Transverse colon (tissue), 4 donors: ENCODE measurements around the gene DGCR2. TPM values are rescaled to one million over a fixed set of nuclear protein-coding genes. Genes with fewer than 3 reads are reported as not detected.

Source experiments
- DNase-seq: peaks from one replicate; pipeline ENCODE4 v3.0.0-alpha.2; 2019
- H3K27ac ChIP-seq, 4 donors: fragments of 200-600 bp; sonication (generic); 2 replicates each; pipeline ENCODE4 v1.5.1; 2016 to 2018; ENCODE audit warnings: inconsistent platforms in 4 of 4
- H3K27me3 ChIP-seq: fragments of 200-600 bp; sonication (generic); 2 replicates; pipeline ENCODE4 v1.5.1; 2017; ENCODE audit warnings: inconsistent platforms
- H3K36me3 ChIP-seq, 4 donors: fragments of 200-600 bp; sonication (generic); 2 replicates each; pipeline ENCODE4 v1.5.1; 2017 to 2019; ENCODE audit warnings: inconsistent platforms in 4 of 4
- H3K4me1 ChIP-seq, 4 donors: fragments of 200-600 bp; sonication (generic); 2 replicates each; pipeline ENCODE4 v1.5.1; 2017 to 2020; ENCODE audit warnings: inconsistent platforms in 4 of 4
- H3K4me3 ChIP-seq, 4 donors: fragments of 200-600 bp; sonication (generic); 1 replicate in 1 of 4; 2 replicates in 3 of 4; pipeline versions ENCODE4 v1.5.1 to v1.6.1; 2017 to 2019; ENCODE audit warnings: inconsistent platforms in 4 of 4
- H3K9me3 ChIP-seq, 2 donors: fragments of 200-600 bp; sonication (generic); 2 replicates each; pipeline ENCODE4 v1.5.1; 2017 to 2019; ENCODE audit warnings: inconsistent platforms in 2 of 2
- CTCF ChIP-seq, 5 experiments: fragments of 200-600 bp in 3 of 5; fragments of 450-650 bp in 2 of 5; sonication (generic) in 3 of 5; IDR thresholded peaks; 1 replicate in 2 of 5; 2 replicates in 3 of 5; pipeline ENCODE4 v1.5.1; 2016 to 2017; ENCODE audit warnings: antibody characterized with exemption in 5 of 5, inconsistent platforms in 3 of 5, mild to moderate bottlenecking in 2 of 5, moderate library complexity in 1 of 5
- EP300 ChIP-seq: sonication (generic); formaldehyde crosslinking; IDR thresholded peaks from one replicate; pipeline ENCODE4 v1.6.1; 2017; ENCODE audit warnings: antibody characterized with exemption, low read depth
- POLR2A ChIP-seq: fragments of 450-650 bp; IDR thresholded peaks from one replicate; pipeline ENCODE4 v1.6.1; 2016; ENCODE audit warnings: antibody characterized with exemption, mild to moderate bottlenecking, moderate library complexity
- POLR2AphosphoS5 ChIP-seq, 3 donors: sonication (generic); formaldehyde crosslinking; IDR thresholded peaks; one replicate each; pipeline ENCODE4 v1.6.1; 2016; ENCODE audit warnings: antibody characterized with exemption in 3 of 3
- WGBS, 2 donors: methylation state at CpG; one replicate each; pipeline ENCODE4 v1.1.5; 2018; ENCODE audit warnings: low coverage in 1 of 2; 5-methylcytosine and 5-hydroxymethylcytosine counted together
- in situ Hi-C, 4 donors: fragments of 200-750 bp; cut with MboI; loops; one replicate each; pipeline versions ENCODE4 v1.15.0 to v1.15.1; 2017; ENCODE audit warnings: low sequenced_read_pairs in 3 of 4, low pct_ligation_motif_present in 1 of 4, low pct_unique_long_range_greater_than_20kb in 1 of 4
- intact Hi-C: fragments of 100-400 bp; cut with DNase I; formaldehyde crosslinking; loops from one replicate; pipeline ENCODE4 v1.15.1; 2023; ENCODE audit warnings: low total_unique reads
- total RNA-seq, 4 donors: library from RNA; depleted of rRNA; stranded (reverse); fragments of >200 nt; gene quantifications; one replicate each; pipeline ENCODE4 v1.1.0, GENCODE V29; 2016

Gene DGCR2
- total RNA-seq, 4 donors from 2014 or later = 71.6 to 106 (median 94.3) TPM

- TF ChIP-seq CTCF (IDR thresholded peaks at IDR 0.05) (no peak), EP300 (no peak), POLR2A (no peak), POLR2AphosphoS5 (IDR thresholded peaks at IDR 0.05) (no peak)
- 83 to 95% methylated on average over 4 of the region's 4 CpGs for WGBS, 2 donors
Measured at GRCh38 chr22:19123936-19124335, 1.7 kb upstream of the DGCR2 start.

GRCh38 chr22:19122752-19123492, 710 bp upstream of the DGCR2 start:
- H3K36me3 ChIP-seq = no peaks in the 10 kb centered on the region
- TF ChIP-seq EP300 = no peak
- no peak for TF ChIP-seq POLR2A
- no peak for TF ChIP-seq CTCF (IDR thresholded peaks at IDR 0.05)
- no peak for TF ChIP-seq POLR2AphosphoS5 (IDR thresholded peaks at IDR 0.05)
- H3K4me3 ChIP-seq = peak overlapping the region; percentile 22 to 93 (median 70)
- H3K4me1 ChIP-seq = peaks cover 10 to 38% (median 32%) of the 10 kb centered on the region in 4 donors
- 26 to 69% methylated on average over 4 to 25 of the region's 27 CpGs for WGBS, 2 donors
- peak overlapping the region; percentile 94 to 97 (median 96) for H3K27ac ChIP-seq
- in situ Hi-C loops = no loop called here
- no peaks in the 10 kb centered on the region for H3K9me3 ChIP-seq
- no peaks in the 10 kb centered on the region for H3K27me3 ChIP-seq
- peak; percentile 35 for DNase-seq
- intact Hi-C loops = no loop called here

More at GRCh38 chr22:19123936-19124335, 1.7 kb upstream of the DGCR2 start:
- intact Hi-C loops (no loop called here), in situ Hi-C loops (no loop called here)
- Histone ChIP-seq H3K4me3 (no peak overlapping the region), H3K36me3 (no peaks in the 10 kb centered on the region), H3K9me3 (no peaks in the 10 kb centered on the region), H3K27ac (no peak overlapping the region), H3K27me3 (no peaks in the 10 kb centered on the region), H3K4me1 (peaks cover 9 to 29% (median 25%) of the 10 kb centered on the region in 4 donors)
- DNase-seq = no peak

DNA sequence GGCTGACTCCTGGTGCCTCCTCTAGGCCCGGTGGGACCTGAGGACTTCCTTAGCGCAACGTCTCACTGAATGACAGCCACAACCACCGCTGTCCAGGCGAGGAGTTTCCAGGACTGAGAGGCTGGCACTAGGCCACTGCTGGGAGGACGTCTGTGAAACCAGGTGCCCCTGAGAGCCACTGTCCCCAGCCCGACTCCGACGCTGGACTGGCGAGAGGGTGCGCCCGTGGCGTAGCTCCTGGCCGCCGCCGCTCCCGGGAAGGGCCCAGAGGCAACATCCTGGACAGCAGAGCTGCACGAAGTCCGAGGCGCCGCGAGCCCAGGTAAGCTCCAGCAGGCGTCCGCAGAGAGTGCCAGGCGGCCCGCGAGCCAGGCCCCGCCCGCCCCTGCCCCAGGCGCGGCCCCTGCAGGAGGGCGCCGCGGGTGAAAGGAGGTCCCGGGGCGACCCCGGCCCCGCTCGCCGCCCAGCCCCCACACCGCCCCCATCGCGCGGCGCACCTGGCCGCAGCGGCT, 525 bp downstream of the DGCR2 start:
- Histone ChIP-seq H3K27ac (peak overlapping the region; percentile 94 to 97 (median 96)), H3K36me3 (no peaks in the 10 kb centered on the region), H3K4me3 (peak overlapping the region; percentile 62 to 93 (median 70)), H3K4me1 (peaks cover 21 to 50% (median 42%) of the 10 kb centered on the region in 4 donors), H3K9me3 (no peaks in the 10 kb centered on the region), H3K27me3 (no peaks in the 10 kb centered on the region)
- peak; percentile 64 for DNase-seq
- intact Hi-C loops = no loop called here
- 0% methylated on average over 12 of the region's 47 CpGs; no CpG with 5 or more reads in 1 of the 2 donors for WGBS, 2 donors
- in situ Hi-C loops = no loop called here
- TF ChIP-seq POLR2A (no peak), CTCF (IDR thresholded peaks at IDR 0.05) (no peak), POLR2AphosphoS5 (IDR thresholded peaks at IDR 0.05) (peak in 1 of 3 donors; percentile 5), EP300 (no peak)

DNA sequence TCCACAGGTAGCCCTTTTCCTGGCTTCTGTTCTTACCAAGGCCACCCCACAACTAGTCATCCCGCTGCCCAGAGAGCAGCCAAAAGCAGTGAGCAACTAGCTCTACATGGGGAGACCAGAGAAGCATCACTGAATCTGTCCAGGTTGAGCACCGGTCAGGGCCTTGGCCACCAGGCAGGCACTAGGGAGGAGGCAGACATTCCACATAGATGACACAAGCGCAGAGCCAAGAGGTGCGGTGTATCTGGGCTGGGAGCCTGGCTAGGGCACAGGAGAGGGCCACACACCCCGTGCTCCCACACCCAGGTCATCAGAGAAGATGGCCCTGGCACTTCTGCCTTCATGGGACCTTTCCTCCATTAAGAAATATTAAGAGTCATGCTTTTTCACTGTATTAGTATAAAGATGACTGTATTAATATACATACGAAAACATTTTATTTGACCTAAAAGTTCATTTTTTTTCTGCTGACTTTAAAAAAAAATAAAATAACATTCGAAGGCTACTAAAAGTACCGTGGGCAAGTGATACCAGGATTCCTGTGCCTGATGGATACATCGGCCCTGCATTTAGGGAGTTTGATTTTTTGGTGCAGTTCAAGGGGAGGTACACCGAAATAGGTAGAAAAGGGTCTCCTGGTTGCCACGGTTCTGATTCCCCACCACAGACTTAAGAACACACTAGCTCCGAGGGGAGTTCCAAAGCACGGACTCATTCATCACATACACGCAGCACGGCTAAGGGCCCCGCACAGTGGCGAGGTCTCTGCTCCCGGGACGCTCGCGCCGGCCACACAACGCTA, 1.2 kb downstream of the DGCR2 start:
- TF ChIP-seq EP300 (no peak), POLR2A (peak; percentile 64), CTCF (IDR thresholded peaks at IDR 0.05) (no peak), POLR2AphosphoS5 (IDR thresholded peaks at IDR 0.05) (peak in 2 of 3 donors; percentile 75 to 85)
- in situ Hi-C loops (no loop called here), intact Hi-C loops (no loop called here)
- 8 to 18% methylated on average over 5 to 23 of the region's 23 CpGs for WGBS, 2 donors
- Histone ChIP-seq H3K4me1 (peaks cover 21 to 52% (median 48%) of the 10 kb centered on the region in 4 donors), H3K27ac (peak overlapping the region; percentile 94 to 97 (median 96)), H3K4me3 (peak overlapping the region; percentile 62 to 93 (median 70)), H3K36me3 (no peaks in the 10 kb centered on the region), H3K27me3 (no peaks in the 10 kb centered on the region), H3K9me3 (no peaks in the 10 kb centered on the region)
- peak; percentile 80 for DNase-seq
